Astrocyte (in vitro differentiated cells and primary cell): Measurements from ENCODE around the gene FOXP2. TPM values are rescaled to one million over a fixed set of nuclear protein-coding genes. Genes with fewer than 3 reads are reported as not detected.
A peak's percentile ranks its signal among the peaks of the same experiment; 100 is the strongest.

Source experiments
- DNase-seq: peaks from one replicate; pipeline ENCODE4 v3.0.0-alpha.2; 2010; ENCODE audit warnings: low read depth
- FAIRE-seq: peaks from 2 replicates; lab custom pipeline; 2011; peaks lifted over from hg19 to GRCh38; lab: Jason Lieb, UNC
- H2AFZ ChIP-seq: 2 replicates; pipeline ENCODE4 v1.6.0; 2012; ENCODE audit warnings: low read depth, low read length, inconsistent platforms
- H3K27ac ChIP-seq: 2 replicates; pipeline ENCODE4 v1.5.1; 2011; ENCODE audit warnings: low read depth, low read length, inconsistent platforms
- H3K27me3 ChIP-seq: 2 replicates; pipeline ENCODE4 v1.6.0; 2011; ENCODE audit warnings: low read length, inconsistent platforms; ENCODE audit not compliant: insufficient read depth
- H3K36me3 ChIP-seq: 2 replicates; pipeline ENCODE4 v1.5.1; 2011; ENCODE audit warnings: low read length, inconsistent platforms; ENCODE audit not compliant: insufficient read depth
- H3K4me1 ChIP-seq: 2 replicates; pipeline ENCODE4 v1.5.1; 2011; ENCODE audit warnings: low read length, inconsistent platforms; ENCODE audit not compliant: insufficient read depth
- H3K4me2 ChIP-seq: 2 replicates; pipeline ENCODE4 v1.6.0; 2012; ENCODE audit warnings: low read length, inconsistent platforms
- H3K4me3 ChIP-seq: 2 replicates; pipeline ENCODE4 v1.5.1; 2011; ENCODE audit warnings: low read depth, mild to moderate bottlenecking, low read length, inconsistent platforms; ENCODE audit not compliant: insufficient read depth
- H3K79me2 ChIP-seq: 2 replicates; pipeline ENCODE4 v1.6.0; 2012; ENCODE audit warnings: mild to moderate bottlenecking, low read length, inconsistent platforms; ENCODE audit not compliant: insufficient read depth
- H3K9ac ChIP-seq: 2 replicates; pipeline ENCODE4 v1.6.0; 2012; ENCODE audit warnings: mild to moderate bottlenecking, low read length, inconsistent platforms
- H3K9me3 ChIP-seq: 2 replicates; pipeline ENCODE4 v1.5.1; 2012; ENCODE audit warnings: low read depth, mild to moderate bottlenecking, low read length, inconsistent platforms; ENCODE audit not compliant: insufficient read depth
- H4K20me1 ChIP-seq: 2 replicates; pipeline ENCODE4 v1.6.0; 2012; ENCODE audit warnings: low read length, inconsistent platforms; ENCODE audit not compliant: insufficient read depth
- H3K27ac Mint-ChIP-seq: one replicate; pipeline ENCODE4 v1.8.0; 2021; ENCODE audit warnings: mild to moderate bottlenecking, mixed read lengths; ENCODE audit not compliant: unreplicated experiment
- H3K27me3 Mint-ChIP-seq: one replicate; pipeline ENCODE4 v1.8.0; 2021; ENCODE audit warnings: low read depth, mixed read lengths; ENCODE audit not compliant: unreplicated experiment
- H3K36me3 Mint-ChIP-seq: one replicate; pipeline ENCODE4 v1.8.0; 2021; ENCODE audit warnings: low read depth, mixed read lengths; ENCODE audit not compliant: unreplicated experiment
- H3K4me1 Mint-ChIP-seq: one replicate; pipeline ENCODE4 v1.8.0; 2021; ENCODE audit warnings: low read depth, mixed read lengths; ENCODE audit not compliant: unreplicated experiment
- H3K4me3 Mint-ChIP-seq: one replicate; pipeline ENCODE4 v1.8.0; 2021; ENCODE audit warnings: mild to moderate bottlenecking, moderate library complexity, mixed read lengths; ENCODE audit not compliant: unreplicated experiment
- H3K9me3 Mint-ChIP-seq: one replicate; pipeline ENCODE4 v1.8.0; 2021; ENCODE audit warnings: mild to moderate bottlenecking, mixed read lengths; ENCODE audit not compliant: unreplicated experiment
- CTCF ChIP-seq: IDR thresholded peaks from 2 replicates; pipeline ENCODE4 v1.5.1; 2011; ENCODE audit warnings: low read depth, mild to moderate bottlenecking, inconsistent platforms, low read length, moderate library complexity; ENCODE audit not compliant: insufficient read depth
- EZH2 ChIP-seq: IDR thresholded peaks from 2 replicates; pipeline ENCODE4 v1.6.1; 2012; ENCODE audit warnings: mild to moderate bottlenecking, low read length, inconsistent platforms; ENCODE audit not compliant: insufficient read depth
- total RNA-seq: library from RNA; stranded (reverse); gene quantifications from 2 replicates; pipeline ENCODE4 v1.2.1, GENCODE V29; 2021

FOXP2 gene
- total RNA-seq, 1 donor from 2014 or later = 3.4 TPM

- no peaks in the 10 kb centered on the region for H3K79me2 ChIP-seq
- Mint-ChIP-seq H3K27me3 (no peaks in the 10 kb centered on the region), H3K4me1 (peaks cover 15% of the 10 kb centered on the region), H3K27ac (peak overlapping the region; percentile 21), H3K9me3 (no peaks in the 10 kb centered on the region), H3K36me3 (no peaks in the 10 kb centered on the region), H3K4me3 (no peak overlapping the region)
- H3K9me3 ChIP-seq = no peaks in the 10 kb centered on the region
- H2AFZ ChIP-seq = peak overlapping the region; percentile 21
- no peaks in the 10 kb centered on the region for H3K36me3 ChIP-seq
- DNase-seq = no peak
- no peak overlapping the region for H3K4me3 ChIP-seq
- no peak overlapping the region for H3K27ac ChIP-seq
- no peaks in the 10 kb centered on the region for H3K27me3 ChIP-seq
- FAIRE-seq = no peak
- no peaks in the 10 kb centered on the region for H3K4me1 ChIP-seq
- TF ChIP-seq EZH2 (no peak), CTCF (no peak)
- H3K9ac ChIP-seq = no peak overlapping the region
- no peak overlapping the region for H3K4me2 ChIP-seq
- H4K20me1 ChIP-seq = no peaks in the 10 kb centered on the region
Measured at GRCh38 chr7:114659409-114660125, 245.0 kb downstream of the FOXP2 start.

GRCh38 chr7:114660126-114660486 is 245.5 kb downstream of the FOXP2 start:
- Histone ChIP-seq H3K27ac (no peak overlapping the region), H3K4me3 (no peak overlapping the region), H3K4me1 (no peaks in the 10 kb centered on the region), H3K9me3 (no peaks in the 10 kb centered on the region), H3K9ac (no peak overlapping the region), H2AFZ (no peak overlapping the region), H3K79me2 (no peaks in the 10 kb centered on the region), H3K36me3 (no peaks in the 10 kb centered on the region), H3K27me3 (no peaks in the 10 kb centered on the region), H4K20me1 (no peaks in the 10 kb centered on the region), H3K4me2 (no peak overlapping the region)
- no peak for FAIRE-seq
- TF ChIP-seq CTCF (no peak), EZH2 (no peak)
- no peak overlapping the region for H3K4me3 Mint-ChIP-seq
- DNase-seq = no peak
- no peaks in the 10 kb centered on the region for H3K9me3 Mint-ChIP-seq
- H3K36me3 Mint-ChIP-seq = no peaks in the 10 kb centered on the region
- H3K27ac Mint-ChIP-seq = peak overlapping the region; percentile 21
- H3K4me1 Mint-ChIP-seq = peaks cover 15% of the 10 kb centered on the region
- H3K27me3 Mint-ChIP-seq = no peaks in the 10 kb centered on the region

- H3K4me1 Mint-ChIP-seq = peaks cover 15% of the 10 kb centered on the region
- no peak for FAIRE-seq
- H2AFZ ChIP-seq = no peak overlapping the region
Measured at GRCh38 chr7:114660753-114661152, 246.1 kb downstream of the FOXP2 start.

More at GRCh38 chr7:114660753-114661152, 246.1 kb downstream of the FOXP2 start:
- Mint-ChIP-seq H3K27me3 (no peaks in the 10 kb centered on the region), H3K4me3 (no peak overlapping the region), H3K36me3 (no peaks in the 10 kb centered on the region), H3K9me3 (no peaks in the 10 kb centered on the region), H3K27ac (no peak overlapping the region)
- Histone ChIP-seq H3K4me2 (no peak overlapping the region), H3K79me2 (no peaks in the 10 kb centered on the region), H3K27me3 (no peaks in the 10 kb centered on the region), H3K9me3 (no peaks in the 10 kb centered on the region), H3K9ac (no peak overlapping the region), H3K27ac (no peak overlapping the region), H3K4me1 (no peaks in the 10 kb centered on the region), H4K20me1 (no peaks in the 10 kb centered on the region), H3K4me3 (no peak overlapping the region), H3K36me3 (no peaks in the 10 kb centered on the region)
- no peak for TF ChIP-seq CTCF
- no peak for TF ChIP-seq EZH2
- DNase-seq = no peak
